HG03457 (cell line): ENCODE measurements around the gene UGT2B7.
"Not testable (repeated sequence)": the region's sequence is repeated elsewhere in the genome, so short reads cannot be mapped to it uniquely, and the experiment has no call there.

Experiments used
- ATAC-seq: cut with Tn5 transposase; IDR thresholded peaks from one replicate; pipeline ENCODE4 v1.9.1; 2021; ENCODE audit warnings: moderate number of reproducible peaks; ENCODE audit not compliant: unreplicated experiment

Gene UGT2B7

GRCh38 chr4:69078852-69079251, 17.4 kb upstream of the UGT2B7 start:
- no peak for ATAC-seq

- no peak for ATAC-seq
Observed at GRCh38 chr4:69088473-69088872, 7.8 kb upstream of the UGT2B7 start.

GRCh38 chr4:69089388-69089787, 6.9 kb upstream of the UGT2B7 start:
- no peak for ATAC-seq

- ATAC-seq = no peak
Observed at GRCh38 chr4:69092190-69092589, 4.1 kb upstream of the UGT2B7 start.

GRCh38 chr4:69092980-69093568, 3.2 kb upstream of the UGT2B7 start:
- ATAC-seq = no peak

GRCh38 chr4:69093681-69094080, 2.6 kb upstream of the UGT2B7 start:
- no peak for ATAC-seq

- peak; percentile 53 for ATAC-seq
Observed at GRCh38 chr4:69095301-69095731, 958 bp upstream of the UGT2B7 start.

GRCh38 chr4:69096810-69097209, 536 bp downstream of the UGT2B7 start:
- ATAC-seq = no peak

GRCh38 chr4:69098470-69098869, 2.2 kb downstream of the UGT2B7 start:
- ATAC-seq = no peak

GRCh38 chr4:69099910-69100309, 3.6 kb downstream of the UGT2B7 start:
- ATAC-seq = no peak

- not testable (repeated sequence) for ATAC-seq
Observed at GRCh38 chr4:69102668-69103067, 6.4 kb downstream of the UGT2B7 start.

GRCh38 chr4:69104719-69105275, 8.5 kb downstream of the UGT2B7 start:
- ATAC-seq = no peak

GRCh38 chr4:69115151-69115850, 19.0 kb downstream of the UGT2B7 start:
- ATAC-seq = not testable (repeated sequence)

GRCh38 chr4:69115851-69116213, 19.6 kb downstream of the UGT2B7 start:
- no peak for ATAC-seq

- ATAC-seq = no peak
Observed at GRCh38 chr4:69116645-69117321, 20.5 kb downstream of the UGT2B7 start.

- no peak for ATAC-seq
Observed at GRCh38 chr4:69120870-69121269, 24.6 kb downstream of the UGT2B7 start.

- no peak for ATAC-seq
Observed at GRCh38 chr4:69122476-69122875, 26.2 kb downstream of the UGT2B7 start.

- no peak for ATAC-seq
Observed at GRCh38 chr4:69124941-69125340, 28.7 kb downstream of the UGT2B7 start.

GRCh38 chr4:69126024-69126423, 29.8 kb downstream of the UGT2B7 start:
- no peak for ATAC-seq

GRCh38 chr4:69133993-69134392, 37.7 kb downstream of the UGT2B7 start:
- ATAC-seq = no peak

GRCh38 chr4:69134471-69134870, 38.2 kb downstream of the UGT2B7 start:
- ATAC-seq = no peak

GRCh38 chr4:69141320-69141719, 45.0 kb downstream of the UGT2B7 start:
- ATAC-seq = no peak
